GM12891 (cell line): ENCODE measurements around the gene DLGAP5.

Experiments
- POLR2A ChIP-seq: IDR thresholded peaks from 2 replicates; pipeline ENCODE4 v1.6.1; 2011; ENCODE audit warnings: low read depth, low read length, control low read depth
- POLR2AphosphoS5 ChIP-seq: IDR thresholded peaks from 2 replicates; pipeline ENCODE4 v1.6.1; 2011; ENCODE audit warnings: low read depth, low read length, control low read depth
- POU2F2 ChIP-seq: IDR thresholded peaks from 2 replicates; pipeline ENCODE4 v1.6.1; 2011; ENCODE audit warnings: low read depth, mild to moderate bottlenecking, control low read depth, low read length, moderate library complexity
- TAF1 ChIP-seq: IDR thresholded peaks from 2 replicates; pipeline ENCODE4 v1.6.1; 2011; ENCODE audit warnings: low read depth, low read length, control low read depth

DNA sequence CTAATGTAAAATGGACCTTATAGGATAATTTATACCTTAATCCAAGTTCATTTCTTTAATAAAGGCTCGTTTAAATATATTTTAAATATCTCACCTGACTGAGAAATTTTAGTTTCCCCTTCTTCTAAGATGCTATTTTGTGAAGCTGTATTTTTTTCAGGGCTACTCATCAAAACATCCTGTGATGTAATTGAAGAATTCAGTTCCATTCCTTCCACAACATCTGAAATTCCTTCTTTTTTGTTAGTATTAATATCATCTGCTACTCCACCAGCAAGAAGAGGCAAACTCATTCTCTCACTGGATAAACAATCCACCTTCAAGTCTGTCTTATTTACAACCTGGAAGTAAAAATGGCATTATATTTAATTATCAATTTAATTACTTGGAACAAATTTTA lies 39.8 kb downstream of the DLGAP5 start:
- TF ChIP-seq POLR2A = no peak
- TF ChIP-seq TAF1 = no peak
- no peak for TF ChIP-seq POLR2AphosphoS5
- no peak for TF ChIP-seq POU2F2
